Measurements from ENCODE around the gene TP53RK. TPM values are rescaled to one million over a fixed set of nuclear protein-coding genes. Genes with fewer than 3 reads are reported as not detected.

TP53RK gene
- total and polyA plus RNA-seq, 4 experiments from 2014 or later: 13.5 to 29.4 (median 21.2) TPM

DNA sequence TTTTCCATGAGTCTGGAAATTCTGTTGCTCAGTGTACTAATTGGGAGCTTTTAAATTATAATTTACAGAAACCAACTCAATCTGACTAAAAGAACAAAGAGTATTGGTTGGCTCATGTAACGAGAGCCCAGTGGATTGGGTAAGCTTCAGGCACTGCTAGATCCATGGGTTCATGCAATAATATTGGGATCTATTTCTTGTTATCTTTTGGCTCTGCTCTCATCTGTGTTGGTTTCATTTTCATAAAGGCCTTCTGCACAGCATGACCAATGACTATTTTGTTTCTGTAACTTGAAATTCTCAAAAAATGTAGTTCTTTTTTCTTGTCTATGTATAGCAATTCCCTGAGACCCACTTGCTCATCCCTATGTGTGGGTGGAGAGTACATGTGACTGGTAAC lies 32.2 kb upstream of the TP53RK start:
- intact Hi-C loops (cut with micrococcal nuclease): no loop called here
- Mint-ChIP-seq H3K4me1 (no peaks in the 10 kb centered on the region), H3K27me3 (peaks cover 1 to 5% of the 10 kb centered on the region in 2 donors), H3K9me3 (peaks cover 0 to 22% (median 6%) of the 10 kb centered on the region in 8 donors), H3K4me3 (no peak overlapping the region), H3K27ac (no peak overlapping the region), H3K36me3 (no peaks in the 10 kb centered on the region)
- Histone ChIP-seq H3K4me3 (ENCODE audit: low read length in 2 of 2) (no peak overlapping the region), H3K9me3 (ENCODE audit: control insufficient read depth in 1 of 2, low read length in 2 of 2) (no peaks in the 10 kb centered on the region), H3K4me1 (ENCODE audit: insufficient read depth, low read length) (no peaks in the 10 kb centered on the region), H3K27ac (ENCODE audit: low read depth, low read length) (no peak overlapping the region), H3K27me3 (ENCODE audit: insufficient read depth, low read length) (no peaks in the 10 kb centered on the region), H3K36me3 (ENCODE audit: insufficient read depth, low read length) (no peaks in the 10 kb centered on the region)
- no peak for DNase-seq
- ChIA-PET CTCF (ENCODE audit: partially characterized antibody) (interaction anchor here (0.6 kb wide), 1 partner anchor 49 kb away, joined by 3 read pairs; no protein-coding TSS in a partner anchor), POLR2A (ENCODE audit: partially characterized antibody) (no interaction called here)

DNA sequence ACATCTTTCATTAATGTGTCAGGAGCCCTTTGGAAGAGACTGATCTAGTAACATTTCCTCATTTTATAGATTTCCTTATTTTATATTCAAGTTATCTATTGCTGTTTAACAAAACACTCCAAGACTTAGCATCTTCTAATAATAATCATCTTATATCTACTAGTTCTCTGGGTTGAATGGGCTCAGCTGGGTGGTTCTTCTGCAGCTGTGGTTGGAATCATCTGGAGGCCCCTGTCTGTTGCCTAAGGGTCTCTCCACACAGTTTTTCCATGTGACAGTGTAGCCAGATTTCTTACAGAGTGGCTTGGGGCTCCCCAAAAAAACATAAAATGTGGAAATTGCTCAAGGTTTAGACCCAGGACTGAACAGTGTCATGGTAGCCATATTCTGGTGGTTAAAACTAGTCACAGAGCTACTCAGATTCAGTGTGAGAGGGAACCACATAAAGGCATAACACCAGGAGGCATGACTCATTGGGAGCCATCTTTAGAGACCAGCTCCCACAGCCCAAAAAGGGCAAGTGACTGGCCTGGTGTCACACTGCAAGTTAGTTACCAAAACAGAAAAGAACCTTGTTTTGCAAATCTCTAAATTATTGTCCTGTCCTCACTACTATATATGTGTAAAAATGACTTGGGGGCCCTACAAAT lies 31.7 kb upstream of the TP53RK start:
- no peaks in the 10 kb centered on the region for H3K36me3 ChIP-seq (ENCODE audit: insufficient read depth, low read length)
- H3K9me3 Mint-ChIP-seq: peaks cover 0 to 22% (median 6%) of the 10 kb centered on the region in 8 donors
- ChIA-PET CTCF (ENCODE audit: partially characterized antibody) (interaction anchor here (0.6 kb wide), 1 partner anchor 50 kb away, joined by 3 read pairs; no protein-coding TSS in a partner anchor), POLR2A (ENCODE audit: partially characterized antibody) (no interaction called here)
- no peak overlapping the region for H3K27ac ChIP-seq (ENCODE audit: low read depth, low read length)
- no peaks in the 10 kb centered on the region for H3K27me3 ChIP-seq (ENCODE audit: insufficient read depth, low read length)
- DNase-seq: no peak
- H3K27ac Mint-ChIP-seq: no peak overlapping the region
- H3K4me3 Mint-ChIP-seq: no peak overlapping the region
- H3K36me3 Mint-ChIP-seq: no peaks in the 10 kb centered on the region
- H3K4me3 ChIP-seq (ENCODE audit: low read length in 2 of 2): no peak overlapping the region
- no peaks in the 10 kb centered on the region for H3K9me3 ChIP-seq (ENCODE audit: control insufficient read depth in 1 of 2, low read length in 2 of 2)
- peaks cover 1 to 5% of the 10 kb centered on the region in 2 donors for H3K27me3 Mint-ChIP-seq
- no peaks in the 10 kb centered on the region for H3K4me1 Mint-ChIP-seq
- intact Hi-C loops (cut with micrococcal nuclease): no loop called here
- no peaks in the 10 kb centered on the region for H3K4me1 ChIP-seq (ENCODE audit: insufficient read depth, low read length)

DNA sequence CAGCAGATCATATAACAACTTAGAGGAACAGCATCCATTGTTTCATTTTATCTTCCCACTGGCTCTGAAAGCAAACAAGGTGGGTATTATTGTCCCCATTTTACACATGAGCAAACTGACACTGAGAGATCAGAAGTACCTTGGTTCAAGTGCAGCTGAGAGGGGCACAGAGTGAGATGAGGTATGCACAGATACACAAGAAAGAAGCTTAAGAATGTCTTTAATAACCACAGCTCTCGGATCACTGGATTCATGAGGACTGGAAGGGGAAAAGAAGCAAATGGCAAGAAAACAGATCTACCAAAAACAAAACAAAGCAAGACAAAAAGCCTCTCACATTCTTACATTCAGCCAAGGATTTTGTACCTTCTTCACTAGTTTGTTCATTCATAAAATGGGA lies 30.8 kb upstream of the TP53RK start:
- peaks cover 0 to 22% (median 6%) of the 10 kb centered on the region in 8 donors for H3K9me3 Mint-ChIP-seq
- no peak overlapping the region for H3K4me3 ChIP-seq (ENCODE audit: low read length in 2 of 2)
- H3K27ac ChIP-seq (ENCODE audit: low read depth, low read length): no peak overlapping the region
- H3K27me3 Mint-ChIP-seq: peaks cover 6 to 11% of the 10 kb centered on the region in 2 donors
- no peaks in the 10 kb centered on the region for H3K9me3 ChIP-seq (ENCODE audit: control insufficient read depth in 1 of 2, low read length in 2 of 2)
- CTCF ChIA-PET (ENCODE audit: partially characterized antibody): no interaction called here
- intact Hi-C loops (cut with micrococcal nuclease): no loop called here
- no peaks in the 10 kb centered on the region for H3K4me1 Mint-ChIP-seq
- no peaks in the 10 kb centered on the region for H3K36me3 Mint-ChIP-seq
- POLR2A ChIA-PET (ENCODE audit: partially characterized antibody): no interaction called here
- H3K4me1 ChIP-seq (ENCODE audit: insufficient read depth, low read length): no peaks in the 10 kb centered on the region
- no peak for DNase-seq
- H3K4me3 Mint-ChIP-seq: no peak overlapping the region
- no peaks in the 10 kb centered on the region for H3K36me3 ChIP-seq (ENCODE audit: insufficient read depth, low read length)
- H3K27ac Mint-ChIP-seq: no peak overlapping the region
- no peaks in the 10 kb centered on the region for H3K27me3 ChIP-seq (ENCODE audit: insufficient read depth, low read length)

DNA sequence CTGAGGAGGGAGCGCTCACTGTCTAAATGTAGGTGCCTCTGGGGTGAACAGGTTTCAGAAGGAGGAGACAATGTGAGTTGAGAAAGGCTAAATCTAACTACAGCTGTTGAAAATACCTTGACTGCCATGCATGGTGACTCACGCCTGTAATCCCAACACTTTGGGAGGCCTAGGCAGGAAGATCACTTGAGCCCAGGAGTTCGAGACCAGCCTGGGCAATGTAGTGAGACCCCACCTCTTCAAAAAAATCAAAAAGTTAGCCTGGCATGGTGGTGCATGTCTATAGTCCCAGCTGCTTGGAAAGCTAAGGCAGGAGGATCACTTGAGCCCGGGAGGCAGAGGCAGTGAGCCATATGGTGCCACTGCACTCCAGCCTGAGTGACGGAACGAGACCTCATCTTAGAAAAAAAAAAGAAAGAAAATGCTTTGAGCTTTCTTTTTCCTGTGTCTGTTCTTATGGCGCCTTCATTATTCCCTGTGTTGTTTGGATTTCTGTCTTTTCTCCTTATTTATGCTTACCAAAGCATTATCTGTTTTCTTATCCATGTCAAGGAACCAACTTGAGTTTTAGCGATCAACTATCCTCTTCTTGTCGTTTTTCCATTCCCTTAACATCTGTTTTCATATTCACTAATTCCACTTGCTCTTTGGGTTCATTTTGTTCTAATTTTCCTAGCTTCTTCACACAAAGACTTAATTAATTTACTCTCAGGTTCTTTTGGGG lies 28.7 kb upstream of the TP53RK start:
- H3K27ac Mint-ChIP-seq: no peak overlapping the region
- CTCF ChIA-PET (ENCODE audit: partially characterized antibody): no interaction called here

GRCh38 chr20:46715292-46715756 lies 26.1 kb upstream of the TP53RK start:
- no peak overlapping the region for H3K4me3 ChIP-seq (ENCODE audit: low read length in 2 of 2)
- no peak for DNase-seq
- Mint-ChIP-seq H3K27me3 (peaks cover 33 to 43% of the 10 kb centered on the region in 2 donors), H3K36me3 (no peaks in the 10 kb centered on the region), H3K9me3 (peaks cover 0 to 10% (median 5%) of the 10 kb centered on the region in 8 donors), H3K4me1 (peaks cover 0 to 3% (median 2%) of the 10 kb centered on the region in 4 donors), H3K27ac (no peak overlapping the region), H3K4me3 (no peak overlapping the region)
- intact Hi-C loops (cut with micrococcal nuclease): no loop called here
- no peaks in the 10 kb centered on the region for H3K4me1 ChIP-seq (ENCODE audit: insufficient read depth, low read length)
- ChIA-PET CTCF (ENCODE audit: partially characterized antibody) (no interaction called here), POLR2A (ENCODE audit: partially characterized antibody) (no interaction called here)
- H3K9me3 ChIP-seq (ENCODE audit: control insufficient read depth in 1 of 2, low read length in 2 of 2): no peaks in the 10 kb centered on the region
- peaks cover 10% of the 10 kb centered on the region for H3K27me3 ChIP-seq (ENCODE audit: insufficient read depth, low read length)
- H3K27ac ChIP-seq (ENCODE audit: low read depth, low read length): no peak overlapping the region
- no peaks in the 10 kb centered on the region for H3K36me3 ChIP-seq (ENCODE audit: insufficient read depth, low read length)

More for the DNA sequence above, 28.7 kb upstream of the TP53RK start:
- Histone ChIP-seq H3K4me1 (ENCODE audit: insufficient read depth, low read length) (no peaks in the 10 kb centered on the region), H3K4me3 (ENCODE audit: low read length in 2 of 2) (no peak overlapping the region), H3K27ac (ENCODE audit: low read depth, low read length) (no peak overlapping the region), H3K9me3 (ENCODE audit: control insufficient read depth in 1 of 2, low read length in 2 of 2) (no peaks in the 10 kb centered on the region), H3K27me3 (ENCODE audit: insufficient read depth, low read length) (no peaks in the 10 kb centered on the region), H3K36me3 (ENCODE audit: insufficient read depth, low read length) (no peaks in the 10 kb centered on the region)
- Mint-ChIP-seq H3K4me1 (no peaks in the 10 kb centered on the region), H3K4me3 (no peak overlapping the region), H3K36me3 (no peaks in the 10 kb centered on the region), H3K27me3 (peaks cover 17 to 28% of the 10 kb centered on the region in 2 donors), H3K9me3 (peaks cover 0 to 22% (median 6%) of the 10 kb centered on the region in 8 donors)
- intact Hi-C loops (cut with micrococcal nuclease): no loop called here
- DNase-seq: no peak
- POLR2A ChIA-PET (ENCODE audit: partially characterized antibody): no interaction called here

DNA sequence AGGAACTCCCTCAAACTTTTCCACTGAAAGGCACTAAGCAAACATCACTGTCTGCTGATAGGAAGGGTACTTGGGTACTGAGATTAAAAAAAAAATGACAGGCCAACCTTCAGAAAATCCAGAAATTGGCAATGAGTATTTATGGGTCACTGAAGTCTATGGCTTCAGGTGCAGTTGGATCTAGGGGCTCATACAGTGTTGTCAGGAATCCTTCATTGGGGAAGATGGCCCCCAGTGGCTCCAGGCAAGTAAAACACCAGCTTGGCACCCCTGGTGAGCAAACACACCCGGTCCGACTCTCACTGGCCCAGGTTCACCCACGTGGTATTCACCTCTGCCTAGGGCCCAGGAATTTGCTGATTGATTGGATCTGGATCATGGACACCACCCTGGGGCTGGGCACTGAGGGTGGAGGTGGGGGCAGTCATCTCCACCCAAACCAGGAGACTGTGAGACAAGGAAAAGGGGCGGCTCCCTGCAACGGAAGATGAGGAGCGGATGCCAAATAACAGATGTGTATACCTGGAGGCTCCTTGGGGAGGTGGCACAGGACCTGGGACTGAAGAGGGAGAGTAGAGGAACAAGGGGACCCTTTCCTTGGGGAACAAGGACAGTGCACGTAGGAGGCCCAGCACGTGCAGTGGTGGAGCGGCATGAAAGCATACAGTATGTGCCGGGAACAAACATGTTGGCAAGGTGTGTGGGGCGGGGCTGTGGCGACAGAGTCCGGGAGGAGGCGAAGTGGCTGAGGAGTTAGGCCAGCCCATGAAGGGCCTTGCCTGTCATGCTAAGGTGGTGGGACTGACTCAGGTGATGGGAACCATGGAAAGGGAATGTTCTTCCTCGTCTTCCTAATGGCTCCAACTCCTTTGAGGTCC lies 25.0 kb upstream of the TP53RK start:
- DNase-seq: no peak
- ChIA-PET CTCF (ENCODE audit: partially characterized antibody) (no interaction called here), POLR2A (ENCODE audit: partially characterized antibody) (no interaction called here)
- intact Hi-C loops (cut with micrococcal nuclease): no loop called here
- Mint-ChIP-seq H3K36me3 (no peaks in the 10 kb centered on the region), H3K4me1 (peaks cover 5 to 9% (median 8%) of the 10 kb centered on the region in 4 donors), H3K9me3 (peaks cover 0 to 2% (median 0%) of the 10 kb centered on the region in 8 donors), H3K4me3 (no peak overlapping the region), H3K27me3 (peaks cover 38 to 45% of the 10 kb centered on the region in 2 donors), H3K27ac (peak overlapping the region in 1 of 7 donors; percentile 46)
- Histone ChIP-seq H3K27ac (ENCODE audit: low read depth, low read length) (no peak overlapping the region), H3K9me3 (ENCODE audit: control insufficient read depth in 1 of 2, low read length in 2 of 2) (no peaks in the 10 kb centered on the region), H3K36me3 (ENCODE audit: insufficient read depth, low read length) (no peaks in the 10 kb centered on the region), H3K4me1 (ENCODE audit: insufficient read depth, low read length) (no peaks in the 10 kb centered on the region), H3K4me3 (ENCODE audit: low read length in 2 of 2) (no peak overlapping the region), H3K27me3 (ENCODE audit: insufficient read depth, low read length) (peaks cover 15% of the 10 kb centered on the region)

Measured in CD4-positive, alpha-beta memory T cell (primary cell).